ENCODE measurements around the gene ERAP2. TPM values are rescaled to one million over a fixed set of nuclear protein-coding genes. Genes with fewer than 3 reads are reported as not detected.

The ERAP2 gene
- total RNA-seq, 1 experiment from 2014 or later = 15.5 TPM

- ChIA-PET CTCF (no interaction called here), POLR2A (no interaction called here)
- no peaks in the 10 kb centered on the region for H3K4me1 ChIP-seq (ENCODE audit: control insufficient read depth, insufficient read depth, low read length)
- DNase-seq (ENCODE audit: low read depth, low spot score) (no peak), ATAC-seq (no peak)
- H3K36me3 ChIP-seq (ENCODE audit: control insufficient read depth, insufficient read depth, low read length) = no peaks in the 10 kb centered on the region
- no peak overlapping the region for H3K4me3 ChIP-seq (ENCODE audit: low read depth in 2 of 2, low read length in 2 of 2)
- H3K9me3 ChIP-seq (ENCODE audit: control insufficient read depth, insufficient read depth, low read depth, low read length) = no peaks in the 10 kb centered on the region
- TF ChIP-seq CTCF (IDR thresholded peaks at IDR 0.05) (no peak), SIN3A (IDR thresholded peaks at IDR 0.05; ENCODE audit: borderline replicate concordance, insufficient read depth, low read depth, low read length) (no peak), TCF7L2 (IDR thresholded peaks at IDR 0.05; ENCODE audit: low read depth, low read length) (no peak), REST (IDR thresholded peaks at IDR 0.05; ENCODE audit: insufficient read depth in 1 of 2, low read depth in 2 of 2, low read length in 1 of 2) (no peak), POLR2AphosphoS5 (IDR thresholded peaks at IDR 0.05; ENCODE audit: low read depth, low read length) (no peak)
- no peak overlapping the region for H3K27ac ChIP-seq (ENCODE audit: low read length)
- intact Hi-C loops (cut with micrococcal nuclease; ENCODE audit: unreplicated experiment) (no loop called here), in situ Hi-C loops (cut with HindIII; ENCODE audit: low pct_unique_long_range_greater_than_20kb, low sequenced_read_pairs) (no loop called here)
- H3K27me3 ChIP-seq (ENCODE audit: control insufficient read depth, insufficient read depth, low read length) = peaks cover 4% of the 10 kb centered on the region; the same call in 1 of the 2 replicates
- no TSS peak for BruUV-seq (replicated peaks)
These were observed 16.9 kb upstream of the ERAP2 start for GRCh38 chr5:96859375-96859774.

GRCh38 chr5:96861076-96861475, 15.2 kb upstream of the ERAP2 start:
- Histone ChIP-seq H3K4me1 (ENCODE audit: control insufficient read depth, insufficient read depth, low read length) (no peaks in the 10 kb centered on the region), H3K9me3 (ENCODE audit: control insufficient read depth, insufficient read depth, low read depth, low read length) (no peaks in the 10 kb centered on the region), H3K27ac (ENCODE audit: low read length) (no peak overlapping the region), H3K27me3 (ENCODE audit: control insufficient read depth, insufficient read depth, low read length) (peaks cover 8% of the 10 kb centered on the region; the same call in 1 of the 2 replicates), H3K36me3 (ENCODE audit: control insufficient read depth, insufficient read depth, low read length) (no peaks in the 10 kb centered on the region), H3K4me3 (ENCODE audit: low read depth in 2 of 2, low read length in 2 of 2) (no peak overlapping the region)
- TF ChIP-seq TCF7L2 (IDR thresholded peaks at IDR 0.05; ENCODE audit: low read depth, low read length) = no peak
- TF ChIP-seq REST (IDR thresholded peaks at IDR 0.05; ENCODE audit: insufficient read depth in 1 of 2, low read depth in 2 of 2, low read length in 1 of 2) = no peak
- no peak for TF ChIP-seq CTCF (IDR thresholded peaks at IDR 0.05)
- TF ChIP-seq SIN3A (IDR thresholded peaks at IDR 0.05; ENCODE audit: borderline replicate concordance, insufficient read depth, low read depth, low read length) = no peak
- no peak for TF ChIP-seq POLR2AphosphoS5 (IDR thresholded peaks at IDR 0.05; ENCODE audit: low read depth, low read length)
- no peak for DNase-seq (ENCODE audit: low read depth, low spot score)
- POLR2A ChIA-PET = no interaction called here
- in situ Hi-C loops (cut with HindIII; ENCODE audit: low pct_unique_long_range_greater_than_20kb, low sequenced_read_pairs) (no loop called here), intact Hi-C loops (cut with micrococcal nuclease; ENCODE audit: unreplicated experiment) (no loop called here)
- ATAC-seq = no peak
- BruUV-seq (replicated peaks) = no TSS peak
- CTCF ChIA-PET = no interaction called here
